Breast epithelium (tissue), 3 donors: ENCODE results near the gene SPNS2.

Source experiments
- POLR2A ChIP-seq: fragments of 450-650 bp; IDR thresholded peaks from one replicate; pipeline ENCODE4 v1.6.1; 2016; ENCODE audit warnings: antibody characterized with exemption, mild to moderate bottlenecking, moderate library complexity
- POLR2AphosphoS5 ChIP-seq, 3 donors: sonication (generic); formaldehyde crosslinking; IDR thresholded peaks; one replicate each; pipeline ENCODE4 v1.6.1; 2017; ENCODE audit warnings: antibody characterized with exemption in 3 of 3
- TF ChIP-seq, protein P1 (sequence below), 3 donors: fragments of 450-650 bp; IDR thresholded peaks; one replicate each; pipeline ENCODE4 v1.5.1; 2016 to 2017; ENCODE audit warnings: antibody characterized with exemption in 3 of 3, mild to moderate bottlenecking in 3 of 3, moderate library complexity in 3 of 3

DNA sequence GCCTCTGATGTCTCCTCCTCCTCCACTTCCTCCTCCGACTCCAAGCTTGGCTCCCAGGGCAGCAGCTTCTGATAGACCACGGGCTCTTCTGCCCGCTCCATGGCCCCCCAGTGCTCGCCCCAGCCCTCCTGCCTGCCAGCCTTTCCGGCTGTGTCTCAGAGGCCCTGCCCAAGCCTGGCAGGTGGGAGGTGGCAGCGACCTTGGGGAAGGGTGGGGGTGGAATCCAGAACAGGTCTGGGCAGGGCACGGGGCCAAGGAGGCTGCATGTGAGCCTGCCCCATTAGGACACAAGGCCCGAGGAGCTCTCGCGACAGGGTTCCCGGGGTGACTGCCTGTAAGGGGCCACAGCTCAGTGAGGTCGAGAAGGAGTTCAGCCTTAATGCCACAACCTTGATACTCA is 61.7 kb downstream of the SPNS2 start, which contains the start of gene GGT6:
- TF ChIP-seq, protein P1, sequence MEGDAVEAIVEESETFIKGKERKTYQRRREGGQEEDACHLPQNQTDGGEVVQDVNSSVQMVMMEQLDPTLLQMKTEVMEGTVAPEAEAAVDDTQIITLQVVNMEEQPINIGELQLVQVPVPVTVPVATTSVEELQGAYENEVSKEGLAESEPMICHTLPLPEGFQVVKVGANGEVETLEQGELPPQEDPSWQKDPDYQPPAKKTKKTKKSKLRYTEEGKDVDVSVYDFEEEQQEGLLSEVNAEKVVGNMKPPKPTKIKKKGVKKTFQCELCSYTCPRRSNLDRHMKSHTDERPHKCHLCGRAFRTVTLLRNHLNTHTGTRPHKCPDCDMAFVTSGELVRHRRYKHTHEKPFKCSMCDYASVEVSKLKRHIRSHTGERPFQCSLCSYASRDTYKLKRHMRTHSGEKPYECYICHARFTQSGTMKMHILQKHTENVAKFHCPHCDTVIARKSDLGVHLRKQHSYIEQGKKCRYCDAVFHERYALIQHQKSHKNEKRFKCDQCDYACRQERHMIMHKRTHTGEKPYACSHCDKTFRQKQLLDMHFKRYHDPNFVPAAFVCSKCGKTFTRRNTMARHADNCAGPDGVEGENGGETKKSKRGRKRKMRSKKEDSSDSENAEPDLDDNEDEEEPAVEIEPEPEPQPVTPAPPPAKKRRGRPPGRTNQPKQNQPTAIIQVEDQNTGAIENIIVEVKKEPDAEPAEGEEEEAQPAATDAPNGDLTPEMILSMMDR (IDR thresholded peaks at IDR 0.05) = no peak
- no peak for TF ChIP-seq POLR2AphosphoS5 (IDR thresholded peaks at IDR 0.05)
- no peak for TF ChIP-seq POLR2A
